ENCODE results near the gene ALK.

DNA sequence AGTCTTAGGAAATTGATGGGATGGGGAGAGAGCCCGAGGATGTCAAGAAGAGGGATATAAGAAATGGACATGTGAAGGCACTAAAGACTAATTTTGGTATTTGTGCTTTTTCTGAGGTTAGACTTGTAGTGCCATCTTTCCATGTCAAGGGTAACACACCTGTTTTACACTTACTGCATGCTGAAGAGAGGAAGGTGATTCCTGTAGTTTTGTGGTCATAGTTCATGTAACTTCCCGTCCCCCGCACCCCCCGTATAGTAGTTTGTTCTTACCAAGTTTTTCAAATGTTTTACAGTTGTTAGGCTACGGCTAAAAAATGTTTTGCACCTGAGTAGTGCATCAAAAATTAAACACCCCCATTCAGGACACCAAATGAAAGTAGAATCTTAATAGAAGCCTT, 732.3 kb downstream of the ALK start:
- TF ChIP-seq CTCF (IDR thresholded peaks at IDR 0.05; ENCODE audit: borderline replicate concordance, extremely low read depth, low read length, poor library complexity, severe bottlenecking): no peak
- no peak for TF ChIP-seq EZH2 (IDR thresholded peaks at IDR 0.05; ENCODE audit: borderline replicate concordance, low read depth, low read length, severe bottlenecking)

Data from DND-41 (cell line).